Caco-2 (cell line): ENCODE data around the gene NDUFAF3. TPM values are rescaled to one million over a fixed set of nuclear protein-coding genes. Genes with fewer than 3 reads are reported as not detected.

Experiments
- BruUV-seq: library from RNA; stranded (reverse); fragments of 400-500 nt; replicated peaks from 2 replicates; lab custom pipeline; 2021; lab: Mats Ljungman, UMichigan
- CTCF ChIA-PET: fragments of 300-600 bp; sonication (Branson Sonifier 250); formaldehyde crosslinking; loops from one replicate; lab custom pipeline; 2022; ENCODE audit warnings: antibody characterized with exemption; lab: Charles Lee
- POLR2A ChIA-PET: fragments of 300-600 bp; sonication (Branson Sonifier 250); formaldehyde crosslinking; loops from one replicate; lab custom pipeline; 2022; ENCODE audit warnings: antibody characterized with exemption; lab: Charles Lee
- DNase-seq, 2 experiments: peaks; one replicate each; pipeline versions ENCODE4 v3.0.0 to v3.0.0-alpha.2; 2020 to 2022
- H3K27me3 ChIP-seq: replicated peaks from 2 replicates; pipeline ENCODE4 v1.6.0; 2011; ENCODE audit warnings: low read length; ENCODE audit not compliant: control insufficient read depth, insufficient read depth
- H3K36me3 ChIP-seq: 2 replicates; pipeline ENCODE4 v1.5.1; 2011; ENCODE audit warnings: low read length; ENCODE audit not compliant: control insufficient read depth, insufficient read depth
- H3K4me1 ChIP-seq: fragments of 250-450 bp; sonication (Bioruptor Pico); 2 replicates; pipeline ENCODE4 v1.5.1; 2020; ENCODE audit warnings: mild to moderate bottlenecking
- H3K4me3 ChIP-seq: 2 replicates; pipeline ENCODE4 v1.5.1; 2011; ENCODE audit warnings: low read depth, mild to moderate bottlenecking, control low read depth, low read length
- H3K9me3 ChIP-seq: fragments of 250-450 bp; sonication (Bioruptor Pico); 2 replicates; pipeline ENCODE4 v1.5.1; 2020; ENCODE audit warnings: mild to moderate bottlenecking, moderate library complexity
- H3K27ac Mint-ChIP-seq: one replicate; pipeline ENCODE4 v1.8.0; 2022; ENCODE audit warnings: mixed read lengths; ENCODE audit not compliant: unreplicated experiment
- H3K27me3 Mint-ChIP-seq: one replicate; pipeline ENCODE4 v1.8.0; 2022; ENCODE audit warnings: mixed read lengths; ENCODE audit not compliant: insufficient read depth, unreplicated experiment
- H3K36me3 Mint-ChIP-seq: one replicate; pipeline ENCODE4 v1.8.0; 2022; ENCODE audit warnings: mild to moderate bottlenecking, mixed read lengths; ENCODE audit not compliant: insufficient read depth, unreplicated experiment
- H3K4me1 Mint-ChIP-seq: one replicate; pipeline ENCODE4 v1.8.0; 2022; ENCODE audit warnings: low read depth, mixed read lengths; ENCODE audit not compliant: unreplicated experiment
- H3K4me3 Mint-ChIP-seq: one replicate; pipeline ENCODE4 v1.8.0; 2022; ENCODE audit warnings: mild to moderate bottlenecking, moderate library complexity, mixed read lengths; ENCODE audit not compliant: unreplicated experiment
- H3K9me3 Mint-ChIP-seq: one replicate; pipeline ENCODE4 v1.8.0; 2022; ENCODE audit warnings: mixed read lengths; ENCODE audit not compliant: unreplicated experiment
- CTCF ChIP-seq, 2 experiments: fragments of 200-600 bp in 1 of 2; IDR thresholded peaks; 1 replicate in 1 of 2; 2 replicates in 1 of 2; pipeline versions ENCODE4 v1.5.1 to v1.8.0; 2011 to 2022; ENCODE audit warnings: antibody characterized with exemption in 1 of 2, control low read depth in 1 of 2, inconsistent platforms in 1 of 2, low read depth in 1 of 2, low read length in 1 of 2, mild to moderate bottlenecking in 1 of 2, moderate library complexity in 1 of 2; ENCODE audit not compliant: insufficient read depth in 1 of 2, severe bottlenecking in 1 of 2, unreplicated experiment in 1 of 2
- intact Hi-C: fragments of 100-400 bp; cut with micrococcal nuclease; formaldehyde crosslinking; loops from one replicate; pipeline ENCODE4 v1.10.0; 2022; ENCODE audit not compliant: unreplicated experiment
- total RNA-seq: library from RNA; stranded (reverse); gene quantifications from 2 replicates; pipeline ENCODE4 v1.2.3, GENCODE V29; 2022

The NDUFAF3 gene
- total RNA-seq, 1 experiment from 2014 or later: 68.7 TPM

DNA sequence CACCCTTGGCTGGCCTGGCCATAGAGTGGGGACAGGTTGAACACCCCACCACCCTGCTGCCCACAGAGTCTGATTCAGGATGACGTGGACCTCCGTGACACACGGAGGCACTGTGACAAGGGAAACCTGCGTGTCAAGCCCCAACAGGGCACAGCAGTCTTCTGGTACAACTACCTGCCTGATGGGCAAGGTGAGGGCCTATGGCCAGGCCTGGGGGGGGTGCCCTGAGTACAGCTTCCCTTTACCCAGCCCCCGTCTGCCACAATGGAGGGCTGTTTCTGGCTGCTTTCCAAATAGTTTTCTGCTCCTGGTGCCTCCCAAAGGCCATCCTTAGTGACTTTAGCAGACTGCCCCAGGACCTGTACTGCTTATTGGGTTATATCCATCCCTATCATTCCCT lies 15.9 kb upstream of the NDUFAF3 start:
- H3K36me3 Mint-ChIP-seq: peaks cover 55% of the 10 kb centered on the region
- peak overlapping the region; percentile 92 for H3K4me3 ChIP-seq
- H3K27ac Mint-ChIP-seq: peak overlapping the region; percentile 98

GRCh38 chr3:49006408-49007067 lies 15.4 kb upstream of the NDUFAF3 start:
- intact Hi-C loops: loop anchor here (2.0 kb wide), 1 partner anchor 18 kb away; no protein-coding TSS in a partner anchor
- peak overlapping the region; percentile 98 for H3K27ac Mint-ChIP-seq
- Histone ChIP-seq H3K4me3 (peak overlapping the region; percentile 92), H3K9me3 (no peaks in the 10 kb centered on the region), H3K4me1 (peaks cover 26% of the 10 kb centered on the region), H3K27me3 (no peaks in the 10 kb centered on the region), H3K36me3 (no peaks in the 10 kb centered on the region; the same call in 1 of the 2 replicates)
- peak overlapping the region; percentile 94 for H3K4me3 Mint-ChIP-seq
- TSS peak; percentile 95 for BruUV-seq
- no peak for TF ChIP-seq CTCF (IDR thresholded peaks at IDR 0.05; ENCODE audit: insufficient read depth in 1 of 2, low read depth in 1 of 2, low read length in 1 of 2, severe bottlenecking in 1 of 2, unreplicated experiment in 1 of 2)
- H3K4me1 Mint-ChIP-seq: peaks cover 13% of the 10 kb centered on the region
- no peak for DNase-seq
- H3K36me3 Mint-ChIP-seq: peaks cover 58% of the 10 kb centered on the region
- CTCF ChIA-PET: interaction anchor here (0.7 to 2.0 kb wide), 11 partner anchors 10 to 797 kb away, joined by 3 to 54 read pairs (median 4); partner anchors contain the start of genes DALRD3, INKA1, NDUFAF3 and P4HTM
- no peaks in the 10 kb centered on the region for H3K9me3 Mint-ChIP-seq
- no peaks in the 10 kb centered on the region for H3K27me3 Mint-ChIP-seq
- POLR2A ChIA-PET: interaction anchor here (0.5 to 2.8 kb wide), 17 partner anchors 12 to 334 kb away, joined by 3 to 92 read pairs (median 9); partner anchors contain the start of genes ARIH2, DALRD3, IMPDH2 and IP6K2

More for the DNA sequence above, 15.9 kb upstream of the NDUFAF3 start:
- Histone ChIP-seq H3K36me3 (no peaks in the 10 kb centered on the region; the same call in 1 of the 2 replicates), H3K4me1 (peaks cover 26% of the 10 kb centered on the region), H3K9me3 (no peaks in the 10 kb centered on the region), H3K27me3 (no peaks in the 10 kb centered on the region)
- no peaks in the 10 kb centered on the region for H3K27me3 Mint-ChIP-seq
- no peak for TF ChIP-seq CTCF (IDR thresholded peaks at IDR 0.05; ENCODE audit: insufficient read depth in 1 of 2, low read depth in 1 of 2, low read length in 1 of 2, severe bottlenecking in 1 of 2, unreplicated experiment in 1 of 2)
- intact Hi-C loops: loop anchor here (2.0 kb wide), 1 partner anchor 17 kb away; no protein-coding TSS in a partner anchor
- ChIA-PET CTCF (interaction anchor here (1.5 kb wide), 1 partner anchor 18 kb away, joined by 7 read pairs; no protein-coding TSS in a partner anchor), POLR2A (interaction anchor here (2.8 kb wide), 1 partner anchor 16 kb away, joined by 92 read pairs; the partner anchor contains the start of gene NDUFAF3)
- DNase-seq: no peak
- BruUV-seq: no TSS peak
- no peaks in the 10 kb centered on the region for H3K9me3 Mint-ChIP-seq
- peaks cover 13% of the 10 kb centered on the region for H3K4me1 Mint-ChIP-seq
- peak overlapping the region; percentile 94 for H3K4me3 Mint-ChIP-seq

DNA sequence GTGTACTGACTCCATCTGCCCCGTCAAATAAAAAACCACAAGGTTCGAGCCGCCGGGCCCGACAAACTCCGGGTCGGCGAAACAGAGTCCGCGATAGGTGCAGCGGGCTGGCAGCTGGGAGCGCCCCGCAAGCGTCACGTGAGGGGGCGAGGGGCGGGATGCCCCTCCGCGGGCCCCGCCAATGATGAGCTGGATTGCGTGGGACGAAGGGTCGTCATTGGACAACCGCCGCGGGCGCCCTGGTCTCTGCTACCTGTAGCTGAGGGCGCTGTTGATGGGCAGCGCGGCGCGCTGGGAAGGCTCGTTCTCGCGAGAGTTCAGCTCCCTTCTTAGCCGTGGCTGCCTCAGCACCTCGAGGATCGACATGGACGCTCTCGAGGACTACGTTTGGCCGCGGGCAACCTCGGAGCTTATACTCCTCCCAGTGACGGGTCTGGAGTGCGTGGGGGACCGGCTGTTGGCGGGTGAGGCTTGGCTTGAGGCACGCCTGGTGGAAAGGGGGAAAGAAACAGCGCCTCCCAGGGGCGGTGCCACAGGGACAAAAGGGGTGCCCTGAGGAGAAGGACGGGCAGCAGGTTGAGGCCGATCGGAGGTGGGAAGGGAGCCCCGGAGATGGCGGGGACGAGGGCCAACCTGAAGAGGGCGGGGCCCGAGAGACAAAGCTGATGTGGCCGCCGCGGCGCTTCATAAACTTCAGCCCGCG lies 14.7 kb upstream of the NDUFAF3 start, which contains the start of gene WDR6:
Gene WDR6 (plus strand): TSS at position 324 of the 703 bp plus-strand sequence. CDS start 41 bp downstream, at position 365.
- peak in 1 of 2 experiments; percentile 8 for TF ChIP-seq CTCF (IDR thresholded peaks at IDR 0.05; ENCODE audit: insufficient read depth in 1 of 2, low read depth in 1 of 2, low read length in 1 of 2, severe bottlenecking in 1 of 2, unreplicated experiment in 1 of 2)
- POLR2A ChIA-PET: interaction anchor here (0.5 to 2.8 kb wide), 20 partner anchors 10 to 534 kb away, joined by 3 to 92 read pairs (median 6); partner anchors contain the start of genes ARIH2, DALRD3, IMPDH2 and IP6K2
- CTCF ChIA-PET: interaction anchor here (0.7 to 2.0 kb wide), 11 partner anchors 10 to 796 kb away, joined by 3 to 54 read pairs (median 4); partner anchors contain the start of genes DALRD3, INKA1, NDUFAF3 and P4HTM
- no peaks in the 10 kb centered on the region for H3K9me3 Mint-ChIP-seq
- peaks cover 13% of the 10 kb centered on the region for H3K4me1 Mint-ChIP-seq
- H3K36me3 ChIP-seq: no peaks in the 10 kb centered on the region; the same call in 1 of the 2 replicates
- H3K4me3 Mint-ChIP-seq: peak within 1 kb of the TSS; percentile 94
- H3K9me3 ChIP-seq: no peaks in the 10 kb centered on the region
- H3K27me3 ChIP-seq: no peaks in the 10 kb centered on the region
- H3K36me3 Mint-ChIP-seq: peaks cover 61% of the 10 kb centered on the region
- intact Hi-C loops: loop anchor here (2.0 kb wide), 1 partner anchor 18 kb away; no protein-coding TSS in a partner anchor
- H3K27me3 Mint-ChIP-seq: no peaks in the 10 kb centered on the region
- no TSS peak for BruUV-seq
- H3K4me1 ChIP-seq: peaks cover 26% of the 10 kb centered on the region
- peak within 1 kb of the TSS; percentile 92 for H3K4me3 ChIP-seq
- peak; percentile 98 for DNase-seq
- H3K27ac Mint-ChIP-seq: peak within 1 kb of the TSS; percentile 98
